ENCODE results near the gene FKBP2.

- TF ChIP-seq CTCF (IDR thresholded peaks at IDR 0.05; ENCODE audit: low read length): no peak
- TF ChIP-seq EZH2 (IDR thresholded peaks at IDR 0.05; ENCODE audit: borderline replicate concordance, low read length): no peak
Measured at GRCh38 chr11:64230985-64231365, 9.9 kb upstream of the FKBP2 start.

Measured in OCI-LY1 (cell line).